GM12892 (cell line): ENCODE data around the gene KCNAB1.

Experiments
- POLR2A ChIP-seq: IDR thresholded peaks from 2 replicates; pipeline ENCODE4 v1.6.1; 2011; ENCODE audit warnings: low read depth, low read length, control low read depth
- POLR2AphosphoS5 ChIP-seq: IDR thresholded peaks from 2 replicates; pipeline ENCODE4 v1.6.1; 2011; ENCODE audit warnings: low read depth, low read length, control low read depth

GRCh38 chr3:156413293-156413892 lies 293.0 kb downstream of the KCNAB1 start:
- no peak for TF ChIP-seq POLR2AphosphoS5
- TF ChIP-seq POLR2A, result no peak
